Activated T-cell treated with anti-CD3 and anti-CD28 coated beads, Interleukin-2, amount 50 U/mL, for 72 hours (primary cell): ENCODE measurements around the gene PRKCE. TPM values are rescaled to one million over a fixed set of nuclear protein-coding genes. Genes with fewer than 3 reads are reported as not detected.

Experiments used
- ATAC-seq, 2 donors: fragments of 150-1000 bp; cut with Tn5 transposase; replicated peaks in 1 of 2; 2 replicates each; pipeline ENCODE4 v1.10.0; 2021; ENCODE audit warnings: moderate library complexity in 2 of 2, mild to moderate bottlenecking in 1 of 2
- DNase-seq, 2 donors: peaks; one replicate each; pipeline ENCODE4 v3.0.0; 2021 to 2022; ENCODE audit warnings: mixed read lengths in 1 of 2
- H3K27ac Mint-ChIP-seq: one replicate; pipeline ENCODE4 v1.8.0; 2022; ENCODE audit warnings: mild to moderate bottlenecking, moderate library complexity, mixed read lengths
- H3K27me3 Mint-ChIP-seq: one replicate; pipeline ENCODE4 v1.8.0; 2022; ENCODE audit warnings: low read depth, mixed read lengths
- H3K36me3 Mint-ChIP-seq, 2 donors: one replicate each; pipeline ENCODE4 v1.8.0; 2022; ENCODE audit warnings: mixed read lengths in 2 of 2, mild to moderate bottlenecking in 1 of 2; ENCODE audit not compliant: insufficient read depth in 2 of 2
- H3K4me1 Mint-ChIP-seq: one replicate; pipeline ENCODE4 v1.8.0; 2022; ENCODE audit warnings: low read depth, mixed read lengths
- H3K4me3 Mint-ChIP-seq, 2 donors: one replicate each; pipeline ENCODE4 v1.8.0; 2022; ENCODE audit warnings: mild to moderate bottlenecking in 2 of 2, mixed read lengths in 2 of 2, moderate library complexity in 2 of 2
- H3K9me3 Mint-ChIP-seq, 2 donors: one replicate each; pipeline ENCODE4 v1.8.0; 2022; ENCODE audit warnings: mixed read lengths in 2 of 2
- total RNA-seq, 2 donors: library from RNA; stranded (reverse); gene quantifications; one replicate each; pipeline ENCODE4 v1.2.3, GENCODE V29; 2022

Gene PRKCE
- total RNA-seq, 2 donors from 2014 or later, result 19.3 to 35.3 TPM

GRCh38 chr2:46025081-46025480 lies 373.6 kb downstream of the PRKCE start:
- no peak overlapping the region for H3K4me3 Mint-ChIP-seq
- ATAC-seq (no peak), DNase-seq (no peak)
- H3K9me3 Mint-ChIP-seq, result peaks cover 0 to 2% of the 10 kb centered on the region in 2 donors
- peaks cover 4 to 11% of the 10 kb centered on the region in 2 donors for H3K36me3 Mint-ChIP-seq
- H3K4me1 Mint-ChIP-seq, result peaks cover 29% of the 10 kb centered on the region
- no peaks in the 10 kb centered on the region for H3K27me3 Mint-ChIP-seq
- peak overlapping the region; percentile 49 for H3K27ac Mint-ChIP-seq

- H3K27me3 Mint-ChIP-seq, result no peaks in the 10 kb centered on the region
- DNase-seq (no peak), ATAC-seq (no peak)
- no peaks in the 10 kb centered on the region for H3K9me3 Mint-ChIP-seq
- H3K27ac Mint-ChIP-seq, result no peak overlapping the region
- H3K4me1 Mint-ChIP-seq, result peaks cover 28% of the 10 kb centered on the region
- no peak overlapping the region for H3K4me3 Mint-ChIP-seq
- peaks cover 3 to 9% of the 10 kb centered on the region in 2 donors for H3K36me3 Mint-ChIP-seq
Measured at GRCh38 chr2:46025676-46026075, 374.2 kb downstream of the PRKCE start.

GRCh38 chr2:46026431-46026830 lies 375.0 kb downstream of the PRKCE start:
- ATAC-seq (no peak), DNase-seq (no peak)
- Mint-ChIP-seq H3K4me3 (no peak overlapping the region), H3K4me1 (peaks cover 32% of the 10 kb centered on the region), H3K9me3 (no peaks in the 10 kb centered on the region), H3K36me3 (peaks cover 3 to 11% of the 10 kb centered on the region in 2 donors), H3K27ac (no peak overlapping the region), H3K27me3 (no peaks in the 10 kb centered on the region)

- peaks cover 38% of the 10 kb centered on the region for H3K4me1 Mint-ChIP-seq
- H3K36me3 Mint-ChIP-seq, result peaks cover 4 to 13% of the 10 kb centered on the region in 2 donors
- DNase-seq, result no peak
- H3K4me3 Mint-ChIP-seq, result no peak overlapping the region
- H3K27ac Mint-ChIP-seq, result peak overlapping the region; percentile 69
- H3K27me3 Mint-ChIP-seq, result no peaks in the 10 kb centered on the region
- H3K9me3 Mint-ChIP-seq, result peaks cover 2 to 3% of the 10 kb centered on the region in 2 donors
- ATAC-seq, result no peak
Measured at GRCh38 chr2:46029332-46029811, 377.9 kb downstream of the PRKCE start.

- Mint-ChIP-seq H3K36me3 (peaks cover 4 to 13% of the 10 kb centered on the region in 2 donors), H3K4me1 (peaks cover 38% of the 10 kb centered on the region), H3K27ac (peak overlapping the region; percentile 58), H3K4me3 (peak overlapping the region in 1 of 2 donors; percentile 75), H3K27me3 (no peaks in the 10 kb centered on the region), H3K9me3 (peaks cover 2 to 3% of the 10 kb centered on the region in 2 donors)
- DNase-seq, result no peak
- no peak for ATAC-seq
Measured at GRCh38 chr2:46030330-46030729, 378.9 kb downstream of the PRKCE start.

- Mint-ChIP-seq H3K9me3 (peaks cover 2 to 3% of the 10 kb centered on the region in 2 donors), H3K4me1 (peaks cover 38% of the 10 kb centered on the region), H3K4me3 (peak overlapping the region; percentile 39 to 75), H3K27me3 (no peaks in the 10 kb centered on the region), H3K27ac (peak overlapping the region; percentile 95), H3K36me3 (peaks cover 4 to 13% of the 10 kb centered on the region in 2 donors)
- ATAC-seq, result no peak
- no peak for DNase-seq
Measured at GRCh38 chr2:46032161-46032813, 380.8 kb downstream of the PRKCE start.

GRCh38 chr2:46032996-46033395 lies 381.5 kb downstream of the PRKCE start:
- Mint-ChIP-seq H3K27me3 (no peaks in the 10 kb centered on the region), H3K27ac (peak overlapping the region; percentile 95), H3K4me1 (peaks cover 38% of the 10 kb centered on the region), H3K36me3 (peaks cover 4 to 11% of the 10 kb centered on the region in 2 donors), H3K9me3 (peaks cover 2 to 3% of the 10 kb centered on the region in 2 donors), H3K4me3 (peak overlapping the region; percentile 39 to 62)
- DNase-seq (peak; percentile 88 to 90), ATAC-seq (peak; percentile 90 to 92)

- H3K27ac Mint-ChIP-seq, result no peak overlapping the region
- no peak for ATAC-seq
Measured at GRCh38 chr2:46034535-46034934, 383.1 kb downstream of the PRKCE start.

GRCh38 chr2:46036929-46037328 lies 385.5 kb downstream of the PRKCE start:
- ATAC-seq (no peak), DNase-seq (no peak)
- Mint-ChIP-seq H3K4me1 (peaks cover 20% of the 10 kb centered on the region), H3K27ac (no peak overlapping the region), H3K4me3 (no peak overlapping the region), H3K9me3 (peaks cover 2 to 3% of the 10 kb centered on the region in 2 donors), H3K36me3 (peaks cover 2 to 4% of the 10 kb centered on the region in 2 donors), H3K27me3 (no peaks in the 10 kb centered on the region)

More at GRCh38 chr2:46034535-46034934, 383.1 kb downstream of the PRKCE start:
- Mint-ChIP-seq H3K4me1 (peaks cover 38% of the 10 kb centered on the region), H3K27me3 (no peaks in the 10 kb centered on the region), H3K36me3 (peaks cover 2 to 11% of the 10 kb centered on the region in 2 donors), H3K9me3 (peaks cover 2 to 3% of the 10 kb centered on the region in 2 donors), H3K4me3 (no peak overlapping the region)
- DNase-seq, result no peak

GRCh38 chr2:46039543-46040303 lies 388.2 kb downstream of the PRKCE start:
- no peaks in the 10 kb centered on the region for H3K4me1 Mint-ChIP-seq
- no peaks in the 10 kb centered on the region for H3K9me3 Mint-ChIP-seq
- H3K27ac Mint-ChIP-seq, result peak overlapping the region; percentile 70
- no peak for DNase-seq
- peaks cover 0 to 1% of the 10 kb centered on the region in 2 donors for H3K36me3 Mint-ChIP-seq
- no peak for ATAC-seq
- no peaks in the 10 kb centered on the region for H3K27me3 Mint-ChIP-seq
- peak overlapping the region in 1 of 2 donors; percentile 11 for H3K4me3 Mint-ChIP-seq

- Mint-ChIP-seq H3K9me3 (no peaks in the 10 kb centered on the region), H3K4me1 (peaks cover 5% of the 10 kb centered on the region), H3K27me3 (no peaks in the 10 kb centered on the region), H3K36me3 (peaks cover 0 to 1% of the 10 kb centered on the region in 2 donors), H3K4me3 (peak overlapping the region in 1 of 2 donors; percentile 21), H3K27ac (peak overlapping the region; percentile 70)
- no peak for DNase-seq
- peak in 1 of 2 donors; percentile 67 for ATAC-seq
Measured at GRCh38 chr2:46040563-46041155, 389.2 kb downstream of the PRKCE start.

- H3K9me3 Mint-ChIP-seq, result no peaks in the 10 kb centered on the region
- DNase-seq, result no peak
- no peak for ATAC-seq
- H3K27ac Mint-ChIP-seq, result peak overlapping the region; percentile 70
- peak overlapping the region in 1 of 2 donors; percentile 21 for H3K4me3 Mint-ChIP-seq
- peaks cover 13% of the 10 kb centered on the region for H3K4me1 Mint-ChIP-seq
- H3K27me3 Mint-ChIP-seq, result no peaks in the 10 kb centered on the region
- H3K36me3 Mint-ChIP-seq, result peaks cover 0 to 1% of the 10 kb centered on the region in 2 donors
Measured at GRCh38 chr2:46041434-46041833, 390.0 kb downstream of the PRKCE start.

- no peaks in the 10 kb centered on the region for H3K27me3 Mint-ChIP-seq
- DNase-seq (no peak), ATAC-seq (no peak)
- no peak overlapping the region for H3K4me3 Mint-ChIP-seq
- H3K36me3 Mint-ChIP-seq, result peaks cover 0 to 1% of the 10 kb centered on the region in 2 donors
- H3K9me3 Mint-ChIP-seq, result no peaks in the 10 kb centered on the region
- no peak overlapping the region for H3K27ac Mint-ChIP-seq
- peaks cover 16% of the 10 kb centered on the region for H3K4me1 Mint-ChIP-seq
Measured at GRCh38 chr2:46042207-46042637, 390.7 kb downstream of the PRKCE start.
